ENCODE results near the gene CHTF18. TPM values are rescaled to one million over a fixed set of nuclear protein-coding genes. Genes with fewer than 3 reads are reported as not detected.
A peak's percentile ranks its signal among the peaks of the same experiment; 100 is the strongest.

The CHTF18 gene
- total RNA-seq, 2 donors from 2014 or later, result 7.5 to 14.5 TPM

DNA sequence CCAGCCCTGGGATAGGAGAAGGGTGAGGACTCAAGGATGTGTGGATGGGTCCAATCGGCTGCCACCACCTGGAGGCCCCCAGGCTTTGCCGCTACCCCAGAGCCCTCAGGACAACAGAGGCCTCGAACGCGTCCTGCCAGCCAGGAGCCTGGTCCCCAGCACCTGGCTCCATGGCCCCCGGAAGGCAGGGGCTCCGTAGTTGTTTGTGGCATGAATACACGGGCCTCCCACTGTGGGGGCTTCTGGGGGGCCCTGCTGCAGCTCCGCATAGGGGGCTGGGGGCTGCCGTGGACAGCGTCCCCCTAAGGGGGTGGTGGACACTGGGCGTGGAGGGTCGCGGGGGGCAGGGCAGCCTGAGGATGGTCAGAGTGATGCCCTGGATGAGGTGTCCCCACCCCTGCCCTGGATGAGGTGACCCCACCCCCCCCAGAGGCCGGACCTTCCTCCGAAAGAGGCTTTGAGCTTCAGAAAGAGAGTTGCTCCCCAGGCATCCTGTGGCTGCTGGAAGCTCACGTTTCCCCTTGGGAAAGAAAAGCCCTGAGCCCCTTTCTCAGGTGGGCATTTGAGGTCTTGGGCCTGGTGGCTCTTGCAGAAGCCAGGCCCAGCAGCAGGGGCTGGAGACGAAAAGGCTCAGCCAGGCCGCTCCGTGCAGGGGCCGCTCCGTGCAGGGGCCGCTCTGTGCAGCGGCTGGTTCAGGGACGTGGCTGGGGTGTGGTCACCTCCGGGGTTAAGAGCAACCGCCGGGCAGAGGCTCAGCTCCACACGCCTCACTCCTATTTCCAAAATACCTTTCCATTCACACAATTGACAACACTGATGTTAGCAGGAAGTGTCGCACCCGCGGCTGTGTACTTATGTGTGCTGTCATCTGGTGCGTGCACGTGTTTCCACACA lies 52.4 kb downstream of the CHTF18 start:
- no peak overlapping the region for H3K4me3 ChIP-seq
- no peaks in the 10 kb centered on the region for H3K27me3 ChIP-seq
- WGBS, 2 donors, result 61 to 76% methylated on average over 15 to 31 of the region's 34 CpGs
- H3K27ac ChIP-seq, result no peak overlapping the region
- no peaks in the 10 kb centered on the region for H3K4me1 ChIP-seq
- intact Hi-C loops (cut with DNase I), result no loop called here
- no peak for ATAC-seq
- H3K9me3 ChIP-seq, result peaks cover 0 to 11% (median 0%) of the 10 kb centered on the region in 3 donors
- TF ChIP-seq CTCF (IDR thresholded peaks at IDR 0.05), result no peak
- TF ChIP-seq POLR2A (IDR thresholded peaks at IDR 0.05), result no peak
- no peaks in the 10 kb centered on the region for H3K36me3 ChIP-seq (replicated peaks in 1 of 2; ENCODE audit: insufficient read depth in 1 of 2, low read depth in 2 of 2)
- no peak for DNase-seq

- peaks cover 0 to 3% (median 0%) of the 10 kb centered on the region in 3 donors for H3K9me3 ChIP-seq
- intact Hi-C loops (cut with DNase I), result no loop called here
- H3K4me1 ChIP-seq, result no peaks in the 10 kb centered on the region
- H3K27me3 ChIP-seq, result no peaks in the 10 kb centered on the region
- TF ChIP-seq CTCF (IDR thresholded peaks at IDR 0.05) (no peak), POLR2A (IDR thresholded peaks at IDR 0.05) (no peak)
- H3K4me3 ChIP-seq, result no peak overlapping the region
- H3K27ac ChIP-seq, result no peak overlapping the region
- no peaks in the 10 kb centered on the region for H3K36me3 ChIP-seq (replicated peaks in 1 of 2; ENCODE audit: insufficient read depth in 1 of 2, low read depth in 2 of 2)
- DNase-seq (no peak), ATAC-seq (no peak)
- 68 to 80% methylated on average over 1 to 25 of the region's 27 CpGs for WGBS, 2 donors
Measured at GRCh38 chr16:841455-842060, 53.1 kb downstream of the CHTF18 start.

DNA sequence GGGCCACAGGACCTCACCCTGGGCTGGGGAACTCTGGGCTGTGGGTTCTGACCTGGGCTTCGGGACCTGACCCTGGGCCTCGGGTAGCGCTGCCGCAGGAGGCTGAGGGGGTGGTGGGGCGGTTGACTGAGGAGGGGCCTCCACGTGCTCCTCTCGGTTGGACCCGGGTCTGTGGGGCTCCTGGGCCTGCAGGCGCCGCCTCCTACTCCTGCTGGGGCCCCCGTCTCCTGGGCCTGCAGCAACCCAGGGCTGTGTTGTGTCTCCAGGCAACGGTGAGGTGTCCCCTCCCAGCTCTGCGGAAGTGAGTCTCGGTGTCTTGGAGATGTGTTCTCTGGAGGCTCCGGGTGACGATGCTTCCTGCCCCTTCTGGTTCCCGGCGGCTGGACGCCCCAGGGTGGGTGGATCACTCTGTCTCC lies 53.6 kb downstream of the CHTF18 start:
- peak; percentile 40 for ATAC-seq
- Histone ChIP-seq H3K36me3 (replicated peaks in 1 of 2; ENCODE audit: insufficient read depth in 1 of 2, low read depth in 2 of 2) (no peaks in the 10 kb centered on the region), H3K4me1 (no peaks in the 10 kb centered on the region), H3K27ac (no peak overlapping the region), H3K9me3 (no peaks in the 10 kb centered on the region), H3K4me3 (no peak overlapping the region), H3K27me3 (no peaks in the 10 kb centered on the region)
- WGBS, 2 donors, result 59 to 65% methylated on average over 4 to 16 of the region's 19 CpGs
- TF ChIP-seq CTCF (IDR thresholded peaks at IDR 0.05) (no peak), POLR2A (IDR thresholded peaks at IDR 0.05) (no peak)
- peak in 3 of 4 donors; percentile 36 to 57 (median 50) for DNase-seq
- intact Hi-C loops (cut with DNase I), result no loop called here

DNA sequence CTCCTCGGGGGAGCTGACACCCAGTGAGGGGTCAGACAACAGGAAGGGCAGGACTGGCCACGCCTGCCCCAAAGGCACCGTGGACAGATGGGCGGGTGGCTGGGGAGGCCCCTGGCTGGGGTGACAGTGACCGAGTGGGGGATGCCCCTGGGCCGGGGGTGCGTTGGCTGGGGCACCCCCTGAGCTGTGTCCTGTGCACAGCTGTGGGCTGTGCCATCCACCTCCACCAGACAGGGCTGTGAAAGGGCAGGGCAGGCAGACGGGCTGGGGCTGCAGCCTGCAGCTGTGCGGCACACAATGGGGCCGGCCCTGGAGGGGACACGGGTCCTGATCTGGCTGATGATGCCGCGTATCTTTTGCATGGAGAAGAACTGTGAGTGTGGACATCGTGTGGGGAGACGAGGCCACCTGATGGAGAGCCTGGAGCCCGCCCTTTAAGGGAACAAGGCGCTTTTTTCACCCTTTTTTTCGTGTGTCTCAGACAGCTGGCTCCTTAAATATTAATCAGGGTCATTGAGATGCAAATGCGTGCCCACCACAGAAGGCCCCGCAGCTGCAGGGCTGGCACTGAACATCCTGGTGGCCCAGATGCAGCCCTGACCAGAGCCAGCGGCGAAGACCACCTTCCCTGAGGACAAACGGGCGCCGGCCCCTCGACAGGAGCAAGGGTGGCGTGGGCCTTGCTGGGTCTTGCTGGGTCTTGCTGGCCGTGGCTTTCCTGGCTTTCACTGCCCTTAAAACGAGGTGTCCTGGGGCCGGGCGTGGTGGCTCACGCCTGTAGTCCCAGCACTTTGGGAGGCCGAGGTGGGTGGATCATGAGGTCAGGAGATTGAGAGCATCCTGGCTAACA lies 54.5 kb downstream of the CHTF18 start:
- Histone ChIP-seq H3K27ac (no peak overlapping the region), H3K27me3 (no peaks in the 10 kb centered on the region), H3K4me3 (no peak overlapping the region), H3K36me3 (replicated peaks in 1 of 2; ENCODE audit: insufficient read depth in 1 of 2, low read depth in 2 of 2) (no peaks in the 10 kb centered on the region), H3K9me3 (no peaks in the 10 kb centered on the region), H3K4me1 (no peaks in the 10 kb centered on the region)
- no peak for DNase-seq
- WGBS, 2 donors, result 68 to 71% methylated on average over 14 to 31 of the region's 33 CpGs
- intact Hi-C loops (cut with DNase I), result no loop called here
- no peak for TF ChIP-seq POLR2A (IDR thresholded peaks at IDR 0.05)
- no peak for TF ChIP-seq CTCF (IDR thresholded peaks at IDR 0.05)
- ATAC-seq, result no peak

Data from body of pancreas (tissue), 4 donors.